Measurements from ENCODE around the gene MSH6. TPM values are rescaled to one million over a fixed set of nuclear protein-coding genes. Genes with fewer than 3 reads are reported as not detected.

Gene MSH6
- total RNA-seq, 1 donor from 2014 or later: 33.6 TPM

DNA sequence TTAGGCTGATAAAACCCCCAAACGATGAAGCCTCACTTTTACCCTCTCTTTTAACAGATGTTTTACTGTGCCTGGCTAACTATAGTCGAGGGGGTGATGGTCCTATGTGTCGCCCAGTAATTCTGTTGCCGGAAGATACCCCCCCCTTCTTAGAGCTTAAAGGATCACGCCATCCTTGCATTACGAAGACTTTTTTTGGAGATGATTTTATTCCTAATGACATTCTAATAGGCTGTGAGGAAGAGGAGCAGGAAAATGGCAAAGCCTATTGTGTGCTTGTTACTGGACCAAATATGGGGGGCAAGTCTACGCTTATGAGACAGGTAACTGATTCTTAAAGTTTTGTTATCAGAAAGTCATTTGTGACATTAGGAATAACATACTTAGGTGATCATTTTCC lies 20.4 kb downstream of the MSH6 start:
- H3K4me3 ChIP-seq (ENCODE audit: low read depth, low read length): no peak overlapping the region
- TF ChIP-seq CTCF (IDR thresholded peaks at IDR 0.05; ENCODE audit: insufficient read depth, low read length, poor library complexity, severe bottlenecking): no peak
- H3K36me3 ChIP-seq (ENCODE audit: control insufficient read depth, insufficient read depth, low read length): peaks cover 8% of the 10 kb centered on the region
- no peak for DNase-seq (ENCODE audit: low read depth)
- no peaks in the 10 kb centered on the region for H3K27me3 ChIP-seq (ENCODE audit: control insufficient read depth, insufficient read depth, low read length)

- Histone ChIP-seq H3K27me3 (ENCODE audit: control insufficient read depth, insufficient read depth, low read length) (no peaks in the 10 kb centered on the region), H3K36me3 (ENCODE audit: control insufficient read depth, insufficient read depth, low read length) (peaks cover 6% of the 10 kb centered on the region), H3K4me3 (ENCODE audit: low read depth, low read length) (no peak overlapping the region)
- DNase-seq (ENCODE audit: low read depth): no peak
- no peak for TF ChIP-seq CTCF (IDR thresholded peaks at IDR 0.05; ENCODE audit: insufficient read depth, low read length, poor library complexity, severe bottlenecking)
Observed at GRCh38 chr2:47803770-47804169, 20.8 kb downstream of the MSH6 start.

DNA sequence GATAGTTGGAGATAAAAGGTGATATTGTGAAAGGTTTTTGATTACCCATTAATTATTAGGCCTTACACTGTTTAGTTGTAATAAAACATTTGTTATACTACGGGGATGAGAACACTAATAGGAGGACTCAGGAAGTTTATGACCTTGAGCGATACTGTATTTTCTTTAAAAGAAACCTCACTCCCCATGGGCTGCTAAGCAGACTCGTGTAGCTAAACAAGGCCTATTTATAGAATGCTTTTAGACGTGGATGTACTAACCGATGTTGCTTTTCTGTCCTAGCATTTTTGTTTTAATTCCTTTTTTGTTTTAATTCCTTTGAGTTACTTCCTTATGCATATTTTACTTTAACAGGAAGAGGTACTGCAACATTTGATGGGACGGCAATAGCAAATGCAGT lies 22.9 kb downstream of the MSH6 start:
- no peak for DNase-seq (ENCODE audit: low read depth)
- TF ChIP-seq CTCF (IDR thresholded peaks at IDR 0.05; ENCODE audit: insufficient read depth, low read length, poor library complexity, severe bottlenecking): no peak
- peaks cover 5% of the 10 kb centered on the region for H3K36me3 ChIP-seq (ENCODE audit: control insufficient read depth, insufficient read depth, low read length)

DNA sequence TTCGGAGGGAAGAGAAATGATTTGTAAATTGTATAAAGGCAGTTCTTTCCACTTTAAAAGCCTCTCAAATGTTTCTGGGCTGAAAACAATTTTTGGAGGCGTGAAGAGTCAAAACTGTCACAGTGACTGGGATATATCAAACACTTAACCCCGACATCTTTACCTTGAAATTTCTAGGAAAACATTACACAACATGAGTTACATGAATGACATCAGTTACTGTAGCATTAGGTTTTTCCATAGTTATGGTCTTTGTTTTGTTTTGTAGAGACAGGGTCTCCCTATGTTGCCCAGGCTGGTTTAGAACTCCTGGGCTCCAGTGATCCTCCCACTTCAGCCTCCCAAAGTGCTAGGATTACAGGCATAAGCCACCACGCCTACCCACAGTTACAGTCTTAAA lies 25.7 kb downstream of the MSH6 start:
- Histone ChIP-seq H3K36me3 (ENCODE audit: control insufficient read depth, insufficient read depth, low read length) (peaks cover 4% of the 10 kb centered on the region), H3K27me3 (ENCODE audit: control insufficient read depth, insufficient read depth, low read length) (no peaks in the 10 kb centered on the region), H3K4me3 (ENCODE audit: low read depth, low read length) (no peak overlapping the region)
- DNase-seq (ENCODE audit: low read depth): no peak
- TF ChIP-seq CTCF (IDR thresholded peaks at IDR 0.05; ENCODE audit: insufficient read depth, low read length, poor library complexity, severe bottlenecking): no peak

More for the DNA sequence above, 22.9 kb downstream of the MSH6 start:
- Histone ChIP-seq H3K4me3 (ENCODE audit: low read depth, low read length) (no peak overlapping the region), H3K27me3 (ENCODE audit: control insufficient read depth, insufficient read depth, low read length) (no peaks in the 10 kb centered on the region)

GRCh38 chr2:47809903-47810302 lies 27.0 kb downstream of the MSH6 start:
- Histone ChIP-seq H3K27me3 (ENCODE audit: control insufficient read depth, insufficient read depth, low read length) (no peaks in the 10 kb centered on the region), H3K4me3 (ENCODE audit: low read depth, low read length) (no peak overlapping the region), H3K36me3 (ENCODE audit: control insufficient read depth, insufficient read depth, low read length) (peaks cover 2% of the 10 kb centered on the region)
- TF ChIP-seq CTCF (IDR thresholded peaks at IDR 0.05; ENCODE audit: insufficient read depth, low read length, poor library complexity, severe bottlenecking): no peak
- no peak for DNase-seq (ENCODE audit: low read depth)

DNA sequence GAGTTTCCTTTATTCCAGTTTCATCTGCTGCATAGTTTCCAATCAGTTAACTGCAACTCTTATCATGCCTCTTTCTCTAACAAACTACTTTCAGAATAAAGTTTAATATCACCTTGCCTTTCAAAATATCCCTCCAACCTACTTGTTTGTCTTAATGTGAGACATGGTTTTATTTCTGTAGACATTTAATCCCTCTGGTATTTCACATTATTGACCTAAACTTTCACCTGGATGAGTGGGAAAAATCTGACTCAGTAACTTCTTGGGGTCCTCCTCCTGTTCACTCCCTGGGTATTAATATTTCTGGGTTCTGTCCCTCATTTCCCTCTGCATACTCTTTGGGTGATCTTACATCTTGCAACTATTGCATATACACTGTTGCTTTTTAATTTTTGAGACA lies 27.9 kb downstream of the MSH6 start:
- DNase-seq (ENCODE audit: low read depth): no peak
- no peaks in the 10 kb centered on the region for H3K27me3 ChIP-seq (ENCODE audit: control insufficient read depth, insufficient read depth, low read length)
- no peak overlapping the region for H3K4me3 ChIP-seq (ENCODE audit: low read depth, low read length)
- no peak for TF ChIP-seq CTCF (IDR thresholded peaks at IDR 0.05; ENCODE audit: insufficient read depth, low read length, poor library complexity, severe bottlenecking)
- H3K36me3 ChIP-seq (ENCODE audit: control insufficient read depth, insufficient read depth, low read length): peaks cover 2% of the 10 kb centered on the region

All from kidney epithelial cell (primary cell).